Lower lobe of right lung (tissue), 2 donors: Measurements from ENCODE around the gene SHLD1. TPM values are rescaled to one million over a fixed set of nuclear protein-coding genes. Genes with fewer than 3 reads are reported as not detected.

Experiments
- ATAC-seq, 2 donors: fragments of 200-7000 bp; cut with Tn5 transposase; one replicate each; pipeline ENCODE4 v1.9.1; 2020 to 2022; ENCODE audit warnings: mild to moderate bottlenecking in 2 of 2, moderate library complexity in 2 of 2
- DNase-seq: peaks from one replicate; pipeline ENCODE4 v3.0.0-alpha.2; 2020
- H3K27ac ChIP-seq: fragments of 200-600 bp; one replicate; pipeline ENCODE4 v1.8.0; 2022
- H3K27me3 ChIP-seq: fragments of 200-600 bp; one replicate; pipeline ENCODE4 v1.8.0; 2022; ENCODE audit warnings: low read depth
- H3K36me3 ChIP-seq: fragments of 200-600 bp; one replicate; pipeline ENCODE4 v1.8.0; 2022; ENCODE audit warnings: mild to moderate bottlenecking
- H3K4me1 ChIP-seq: fragments of 200-600 bp; one replicate; pipeline ENCODE4 v1.8.0; 2022
- H3K4me3 ChIP-seq: fragments of 200-600 bp; one replicate; pipeline ENCODE4 v1.8.0; 2022; ENCODE audit warnings: mild to moderate bottlenecking
- H3K9me3 ChIP-seq: fragments of 200-600 bp; one replicate; pipeline ENCODE4 v1.8.0; 2022
- intact Hi-C: fragments of 100-400 bp; cut with DNase I; formaldehyde crosslinking; loops from one replicate; pipeline ENCODE4 v1.11.0; 2022
- total RNA-seq: library from RNA; stranded (reverse); fragmentation: NEBNext Ultra II Directional; extraction: Animal tissue kit (Norgen Biotek cat#: 25700); gene quantifications from one replicate; pipeline ENCODE4 v1.2.1, GENCODE V29; 2021
- TF ChIP-seq, protein P1 (sequence below): fragments of 200-600 bp; IDR thresholded peaks from one replicate; pipeline ENCODE4 v1.8.0; 2022; ENCODE audit warnings: antibody characterized with exemption, mild to moderate bottlenecking
- donor health status: DM: no; HTN: yes; CAD: no; lungs with severe emphysema.

The SHLD1 gene
- total RNA-seq, 1 donor from 2014 or later, result 6.0 TPM

GRCh38 chr20:5900908-5901307 is 150.7 kb downstream of the SHLD1 start:
- ATAC-seq (no peak), DNase-seq (no peak)
- H3K4me1 ChIP-seq, result no peaks in the 10 kb centered on the region
- no peaks in the 10 kb centered on the region for H3K9me3 ChIP-seq
- H3K36me3 ChIP-seq, result no peaks in the 10 kb centered on the region
- TF ChIP-seq, protein P1, sequence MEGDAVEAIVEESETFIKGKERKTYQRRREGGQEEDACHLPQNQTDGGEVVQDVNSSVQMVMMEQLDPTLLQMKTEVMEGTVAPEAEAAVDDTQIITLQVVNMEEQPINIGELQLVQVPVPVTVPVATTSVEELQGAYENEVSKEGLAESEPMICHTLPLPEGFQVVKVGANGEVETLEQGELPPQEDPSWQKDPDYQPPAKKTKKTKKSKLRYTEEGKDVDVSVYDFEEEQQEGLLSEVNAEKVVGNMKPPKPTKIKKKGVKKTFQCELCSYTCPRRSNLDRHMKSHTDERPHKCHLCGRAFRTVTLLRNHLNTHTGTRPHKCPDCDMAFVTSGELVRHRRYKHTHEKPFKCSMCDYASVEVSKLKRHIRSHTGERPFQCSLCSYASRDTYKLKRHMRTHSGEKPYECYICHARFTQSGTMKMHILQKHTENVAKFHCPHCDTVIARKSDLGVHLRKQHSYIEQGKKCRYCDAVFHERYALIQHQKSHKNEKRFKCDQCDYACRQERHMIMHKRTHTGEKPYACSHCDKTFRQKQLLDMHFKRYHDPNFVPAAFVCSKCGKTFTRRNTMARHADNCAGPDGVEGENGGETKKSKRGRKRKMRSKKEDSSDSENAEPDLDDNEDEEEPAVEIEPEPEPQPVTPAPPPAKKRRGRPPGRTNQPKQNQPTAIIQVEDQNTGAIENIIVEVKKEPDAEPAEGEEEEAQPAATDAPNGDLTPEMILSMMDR, result no peak
- H3K27ac ChIP-seq, result no peak overlapping the region
- no peaks in the 10 kb centered on the region for H3K27me3 ChIP-seq
- intact Hi-C loops, result no loop called here
- H3K4me3 ChIP-seq, result no peak overlapping the region

DNA sequence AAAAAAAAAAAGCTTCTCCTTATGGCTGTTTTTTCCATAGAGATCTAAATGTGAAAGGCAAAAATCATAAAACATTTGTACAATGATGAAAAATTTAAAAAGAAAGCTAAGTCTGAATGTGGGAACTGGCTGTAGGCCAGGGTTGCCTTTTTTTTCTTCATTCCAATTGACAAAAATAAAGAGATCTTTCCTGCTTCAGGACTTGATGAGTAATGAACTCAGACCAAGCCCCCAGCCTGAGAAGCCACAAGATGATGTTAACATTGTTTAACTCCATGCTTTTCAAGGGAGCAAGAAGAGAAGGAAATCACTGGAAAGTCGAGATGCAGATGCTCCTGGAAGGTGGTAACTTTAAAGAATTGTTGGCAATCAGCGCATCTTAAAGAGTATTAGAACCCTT is 158.8 kb downstream of the SHLD1 start:
- Histone ChIP-seq H3K4me1 (no peaks in the 10 kb centered on the region), H3K4me3 (no peak overlapping the region), H3K9me3 (no peaks in the 10 kb centered on the region), H3K36me3 (no peaks in the 10 kb centered on the region), H3K27me3 (peaks cover 44% of the 10 kb centered on the region), H3K27ac (no peak overlapping the region)
- TF ChIP-seq, protein P1, result no peak
- DNase-seq (no peak), ATAC-seq (no peak)
- intact Hi-C loops, result no loop called here

DNA sequence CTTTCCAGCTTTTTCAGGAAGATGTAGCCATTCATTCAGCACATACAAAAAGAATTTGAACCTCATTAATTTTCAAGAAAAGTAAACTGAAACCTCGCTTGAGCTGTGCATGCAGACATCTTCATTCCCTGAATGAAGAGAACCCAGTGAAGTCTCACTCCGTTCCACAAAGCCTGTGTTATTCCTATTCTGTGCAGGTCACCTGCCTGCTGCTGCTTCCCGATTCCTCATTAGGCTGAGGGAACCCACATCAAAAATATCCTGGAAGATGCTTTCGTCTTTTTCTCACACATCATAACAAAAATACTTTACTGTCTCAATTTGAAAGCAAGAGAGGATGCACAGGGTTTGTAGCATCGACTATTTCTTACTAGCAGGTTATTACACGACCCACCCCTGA is 160.0 kb downstream of the SHLD1 start:
- DNase-seq, result no peak
- no peaks in the 10 kb centered on the region for H3K9me3 ChIP-seq
- H3K27me3 ChIP-seq, result peaks cover 44% of the 10 kb centered on the region
- H3K36me3 ChIP-seq, result no peaks in the 10 kb centered on the region
- intact Hi-C loops, result no loop called here
- TF ChIP-seq, protein P1, result no peak
- no peaks in the 10 kb centered on the region for H3K4me1 ChIP-seq
- no peak for ATAC-seq
- no peak overlapping the region for H3K4me3 ChIP-seq
- H3K27ac ChIP-seq, result no peak overlapping the region

DNA sequence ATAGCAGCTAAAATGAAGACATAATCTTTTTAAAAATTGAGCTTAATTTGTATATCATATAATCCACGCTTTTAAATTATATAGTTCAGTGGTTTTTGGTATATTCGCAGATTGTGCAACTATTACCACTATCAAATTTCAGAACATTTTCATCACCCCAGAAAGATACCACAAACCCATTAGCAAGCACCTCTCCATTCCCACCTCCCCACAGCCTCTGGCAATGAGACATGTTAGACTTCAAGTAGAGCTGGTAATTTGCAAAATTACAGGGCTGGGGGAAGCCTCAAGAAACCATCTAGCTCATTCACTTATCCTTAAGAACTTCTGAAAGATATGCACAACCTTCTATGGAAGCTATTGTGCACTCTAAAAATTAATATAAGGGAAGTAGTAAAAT is 163.0 kb downstream of the SHLD1 start:
- intact Hi-C loops, result no loop called here
- TF ChIP-seq, protein P1, result no peak
- DNase-seq (no peak), ATAC-seq (no peak)
- Histone ChIP-seq H3K9me3 (no peaks in the 10 kb centered on the region), H3K27me3 (peaks cover 36% of the 10 kb centered on the region), H3K36me3 (no peaks in the 10 kb centered on the region), H3K4me3 (no peak overlapping the region), H3K27ac (no peak overlapping the region), H3K4me1 (no peaks in the 10 kb centered on the region)

Other genes starting within 250 kb of the SHLD1 start
- 120 TPM for gene GPCPD1, start 139.4 kb upstream of the SHLD1 start, total RNA-seq
- 0.15 TPM for gene CHGB, start 161.1 kb downstream of the SHLD1 start, total RNA-seq
- gene TRMT6, start 200.1 kb downstream of the SHLD1 start, total RNA-seq, result 11.0 TPM
- 6.0 TPM for gene MCM8, start 200.3 kb downstream of the SHLD1 start, total RNA-seq